B cell (primary cell): Measurements from ENCODE around the gene PRAC2. TPM values are rescaled to one million over a fixed set of nuclear protein-coding genes. Genes with fewer than 3 reads are reported as not detected.

Source experiments
- ATAC-seq: fragments of 200-7000 bp; cut with Tn5 transposase; one replicate; pipeline ENCODE4 v1.10.0; 2021; ENCODE audit warnings: low read depth, mild to moderate bottlenecking, moderate number of reproducible peaks, moderate library complexity
- CTCF ChIA-PET: fragments of 350-600 bp; sonication (Branson Sonifier 250); formaldehyde crosslinking; loops from one replicate; lab custom pipeline; 2021; ENCODE audit warnings: antibody characterized with exemption, inconsistent platforms; lab: Charles Lee
- POLR2A ChIA-PET: fragments of 350-600 bp; sonication (Branson Sonifier 250); formaldehyde crosslinking; loops from one replicate; lab custom pipeline; 2021; ENCODE audit warnings: antibody characterized with exemption; lab: Charles Lee
- DNase-seq: peaks from one replicate; pipeline ENCODE4 v3.0.0; 2013
- H2AFZ ChIP-seq: 2 replicates; pipeline ENCODE4 v1.6.1; 2012; ENCODE audit warnings: mild to moderate bottlenecking, low read depth, low read length; ENCODE audit not compliant: insufficient read depth, poor library complexity, severe bottlenecking
- H3K27ac ChIP-seq, 2 donors: 1 replicate in 1 of 2; 2 replicates in 1 of 2; pipeline ENCODE4 v1.5.1; 2012 to 2013; ENCODE audit warnings: low read length in 2 of 2, mild to moderate bottlenecking in 2 of 2, moderate library complexity in 1 of 2
- H3K27me3 ChIP-seq, 4 experiments: fragments of 200-600 bp in 1 of 4; sonication (generic) in 1 of 4; replicated peaks in 1 of 4; 1 replicate in 2 of 4; 2 replicates in 2 of 4; pipeline versions ENCODE4 v1.6.1 to v1.7.0; 2013 to 2016; ENCODE audit warnings: low read length in 3 of 4, mild to moderate bottlenecking in 2 of 4, mixed read lengths in 1 of 4, moderate library complexity in 1 of 4; ENCODE audit not compliant: insufficient read depth in 4 of 4, control insufficient read depth in 3 of 4; ENCODE audit errors: control extremely low read depth in 1 of 4
- H3K36me3 ChIP-seq, 2 experiments: replicated peaks in 1 of 2; 1 replicate in 1 of 2; 2 replicates in 1 of 2; pipeline versions ENCODE4 v1.6.1 to v1.7.1; 2013; ENCODE audit warnings: low read length in 1 of 2; ENCODE audit not compliant: insufficient read depth in 2 of 2, control insufficient read depth in 1 of 2; ENCODE audit errors: control extremely low read depth in 1 of 2, extremely low read depth in 1 of 2
- H3K4me1 ChIP-seq, 2 donors: fragments of 200-600 bp in 1 of 2; sonication (generic) in 1 of 2; 1 replicate in 1 of 2; 2 replicates in 1 of 2; pipeline versions ENCODE4 v1.5.1 to v1.6.1; 2013 to 2017; ENCODE audit warnings: low read length in 2 of 2; ENCODE audit not compliant: control insufficient read depth in 2 of 2, insufficient read depth in 2 of 2
- H3K4me2 ChIP-seq: replicated peaks from 2 replicates; pipeline ENCODE3; 2012; ENCODE audit warnings: mild to moderate bottlenecking, low read depth, low read length; ENCODE audit not compliant: poor library complexity, severe bottlenecking
- H3K4me3 ChIP-seq, 5 experiments: fragments of 200-600 bp in 1 of 5; sonication (generic) in 1 of 5; 1 replicate in 3 of 5; 2 replicates in 2 of 5; pipeline versions ENCODE4 v1.5.1 to v1.7.0; 2011 to 2016; ENCODE audit warnings: low read length in 4 of 5, mild to moderate bottlenecking in 4 of 5, low read depth in 2 of 5, control low read depth in 1 of 5, moderate library complexity in 1 of 5; ENCODE audit not compliant: insufficient read depth in 1 of 5; ENCODE audit errors: control extremely low read depth in 1 of 5, extremely low read depth in 1 of 5
- H3K79me2 ChIP-seq: fragments of 200-600 bp; sonication (generic); one replicate; pipeline ENCODE4 v1.6.0; 2016; ENCODE audit warnings: low read length; ENCODE audit not compliant: control insufficient read depth, insufficient read depth
- H3K9ac ChIP-seq: fragments of 200-600 bp; sonication (generic); 2 replicates; pipeline ENCODE4 v1.6.1; 2017; ENCODE audit warnings: mild to moderate bottlenecking, low read length, moderate library complexity
- H3K9me3 ChIP-seq, 3 donors: one replicate each; pipeline versions ENCODE4 v1.6.1 to v1.7.1; 2013; ENCODE audit warnings: low read length in 2 of 3; ENCODE audit not compliant: control insufficient read depth in 2 of 3, insufficient read depth in 1 of 3; ENCODE audit errors: control extremely low read depth in 1 of 3
- H4K20me1 ChIP-seq: 2 replicates; pipeline ENCODE4 v1.6.0; 2012; ENCODE audit warnings: mild to moderate bottlenecking, low read length; ENCODE audit not compliant: insufficient read depth, control insufficient read depth, poor library complexity, severe bottlenecking
- H3K27ac Mint-ChIP-seq: one replicate; pipeline ENCODE4 v1.8.0; 2021; ENCODE audit warnings: mixed read lengths
- H3K27me3 Mint-ChIP-seq: one replicate; pipeline ENCODE4 v1.8.0; 2021; ENCODE audit warnings: mixed read lengths
- H3K4me1 Mint-ChIP-seq: one replicate; pipeline ENCODE4 v1.8.0; 2021; ENCODE audit warnings: mixed read lengths
- H3K4me3 Mint-ChIP-seq: one replicate; pipeline ENCODE4 v1.8.0; 2021; ENCODE audit warnings: mixed read lengths
- H3K9me3 Mint-ChIP-seq: one replicate; pipeline ENCODE4 v1.8.0; 2022; ENCODE audit warnings: mixed read lengths; ENCODE audit not compliant: insufficient read depth
- EZH2 ChIP-seq: IDR thresholded peaks from 2 replicates; pipeline ENCODE4 v1.6.1; 2012; ENCODE audit warnings: borderline replicate concordance, low read depth, mild to moderate bottlenecking, moderate library complexity, low read length; ENCODE audit not compliant: insufficient read depth, poor library complexity, severe bottlenecking
- WGBS: methylation state at CpG from one replicate; pipeline ENCODE4 v1.1.5; 2013; ENCODE audit warnings: missing lambda C conversion rate; ENCODE audit not compliant: insufficient coverage; 5-methylcytosine and 5-hydroxymethylcytosine counted together
- intact Hi-C: fragments of 100-400 bp; cut with micrococcal nuclease; formaldehyde crosslinking; loops from one replicate; pipeline ENCODE4 v1.10.0; 2022
- polyA plus RNA-seq: library from polyadenylated mRNA; depleted of rRNA; stranded (reverse); fragments of >200 nt; gene quantifications from 2 replicates; pipeline ENCODE4 v1.2.3, GENCODE V29; 2012
- total RNA-seq, 2 donors: library from RNA; stranded (reverse); fragments of 120-200 nt in 1 of 2; gene quantifications; 1 replicate in 1 of 2; 2 replicates in 1 of 2; pipeline versions ENCODE4 v1.2.3 to v1.2.4, GENCODE V29; 2013 to 2022
- TF ChIP-seq, protein P1 (sequence below): fragments of 200-600 bp; IDR thresholded peaks from one replicate; pipeline ENCODE4 v1.8.0; 2022; ENCODE audit warnings: antibody characterized with exemption, mild to moderate bottlenecking

PRAC2 gene
- total and polyA plus RNA-seq, 2 donors (not counting 1 experiment from before 2014, with no cell fraction given), result not detected

DNA sequence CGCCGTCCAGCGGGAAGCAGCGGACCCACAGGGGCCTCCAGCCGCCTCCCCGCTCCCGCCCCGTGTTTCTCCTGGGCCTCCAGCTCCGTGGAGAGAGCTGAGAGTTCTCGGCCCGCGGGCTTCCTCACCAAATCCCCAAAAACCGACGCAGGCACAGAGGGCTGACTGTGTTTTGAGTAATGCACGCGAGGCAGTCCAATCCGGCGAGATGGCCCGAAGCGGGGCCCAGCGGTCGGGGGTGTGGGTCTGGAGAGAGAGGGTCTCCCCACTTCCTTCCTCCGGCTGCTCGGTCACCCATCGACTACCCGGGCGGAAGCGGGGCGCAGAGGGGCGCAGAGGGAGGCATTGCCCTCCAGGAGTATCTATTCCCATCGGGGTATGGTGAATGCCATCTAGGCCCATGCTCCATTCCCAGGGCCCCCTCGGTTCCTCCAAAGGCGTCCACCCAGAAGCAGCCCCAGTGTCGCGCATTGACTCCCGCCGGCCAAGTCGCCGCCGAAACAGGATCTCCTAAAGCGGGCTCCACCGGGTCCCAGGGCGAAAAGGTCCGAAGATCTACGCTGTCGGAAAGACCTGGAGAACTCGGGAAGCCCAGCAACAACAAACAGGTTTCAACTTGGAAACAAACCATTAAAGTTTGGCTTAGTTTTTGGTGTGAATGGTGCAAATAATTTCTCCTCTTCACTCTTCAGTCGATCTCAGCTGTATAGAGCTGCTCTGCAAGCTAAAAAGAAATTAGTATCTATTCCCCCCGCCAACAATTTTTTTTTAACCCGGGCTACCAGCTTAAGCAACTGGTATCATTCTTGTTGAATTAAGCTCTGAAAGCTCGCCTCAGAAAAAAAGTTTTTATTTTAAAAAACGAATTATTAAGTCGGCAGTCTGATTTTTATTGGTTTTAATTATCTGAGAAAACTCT lies 24.7 kb downstream of the PRAC2 start:
- TF ChIP-seq, protein P1, sequence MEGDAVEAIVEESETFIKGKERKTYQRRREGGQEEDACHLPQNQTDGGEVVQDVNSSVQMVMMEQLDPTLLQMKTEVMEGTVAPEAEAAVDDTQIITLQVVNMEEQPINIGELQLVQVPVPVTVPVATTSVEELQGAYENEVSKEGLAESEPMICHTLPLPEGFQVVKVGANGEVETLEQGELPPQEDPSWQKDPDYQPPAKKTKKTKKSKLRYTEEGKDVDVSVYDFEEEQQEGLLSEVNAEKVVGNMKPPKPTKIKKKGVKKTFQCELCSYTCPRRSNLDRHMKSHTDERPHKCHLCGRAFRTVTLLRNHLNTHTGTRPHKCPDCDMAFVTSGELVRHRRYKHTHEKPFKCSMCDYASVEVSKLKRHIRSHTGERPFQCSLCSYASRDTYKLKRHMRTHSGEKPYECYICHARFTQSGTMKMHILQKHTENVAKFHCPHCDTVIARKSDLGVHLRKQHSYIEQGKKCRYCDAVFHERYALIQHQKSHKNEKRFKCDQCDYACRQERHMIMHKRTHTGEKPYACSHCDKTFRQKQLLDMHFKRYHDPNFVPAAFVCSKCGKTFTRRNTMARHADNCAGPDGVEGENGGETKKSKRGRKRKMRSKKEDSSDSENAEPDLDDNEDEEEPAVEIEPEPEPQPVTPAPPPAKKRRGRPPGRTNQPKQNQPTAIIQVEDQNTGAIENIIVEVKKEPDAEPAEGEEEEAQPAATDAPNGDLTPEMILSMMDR, result no peak
- TF ChIP-seq EZH2, result peak; percentile 60
- Mint-ChIP-seq H3K4me3 (no peak overlapping the region), H3K9me3 (no peaks in the 10 kb centered on the region), H3K4me1 (peaks cover 7% of the 10 kb centered on the region), H3K27me3 (peaks cover 78% of the 10 kb centered on the region), H3K27ac (no peak overlapping the region)
- no peaks in the 10 kb centered on the region for H3K36me3 ChIP-seq
- H3K79me2 ChIP-seq, result no peaks in the 10 kb centered on the region
- WGBS, result 13% methylated on average over 42 of the region's 53 CpGs
- no peak overlapping the region for H3K27ac ChIP-seq
- H4K20me1 ChIP-seq, result no peaks in the 10 kb centered on the region
- intact Hi-C loops, result loop anchor here (2.0 kb wide), 1 partner anchor 23 kb away; no protein-coding TSS in a partner anchor
- H2AFZ ChIP-seq, result no peak overlapping the region
- H3K4me1 ChIP-seq, result peaks cover 3 to 46% of the 10 kb centered on the region in 2 donors
- ChIA-PET POLR2A (no interaction called here), CTCF (interaction anchor here (0.9 to 2.6 kb wide), 6 partner anchors 10 to 949 kb away, joined by 3 to 13 read pairs (median 4); partner anchors contain the start of gene PRAC2)
- DNase-seq, result peak; percentile 48
- H3K4me2 ChIP-seq, result peak overlapping the region; percentile 13
- H3K4me3 ChIP-seq, result no peak overlapping the region
- no peak overlapping the region for H3K9ac ChIP-seq
- no peak for ATAC-seq
- H3K9me3 ChIP-seq, result peaks cover 0 to 38% (median 6%) of the 10 kb centered on the region in 3 donors
- H3K27me3 ChIP-seq, result peaks cover 0 to 95% (median 86%) of the 10 kb centered on the region in 4 experiments
